ENCODE measurements around the gene ERVV-1.

DNA sequence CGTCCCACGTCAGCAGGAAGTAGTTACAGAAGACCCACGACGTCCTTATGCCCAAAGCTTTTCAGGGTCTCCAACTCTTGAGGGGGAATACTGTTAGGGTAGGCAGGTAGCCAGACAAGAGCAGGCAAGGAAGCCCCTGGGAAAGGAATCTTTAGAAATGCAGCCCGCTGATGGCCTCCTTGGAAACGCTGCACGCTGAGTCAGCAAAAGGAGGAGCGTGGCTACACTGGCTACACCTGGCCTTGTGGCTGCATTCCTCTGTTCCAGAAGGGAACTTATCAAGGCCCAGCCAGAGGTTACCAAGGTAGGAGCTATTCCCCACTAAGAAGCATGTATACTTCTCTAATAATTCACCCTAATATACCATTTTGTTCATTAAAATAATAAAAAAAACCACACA, 2.0 kb downstream of the ERVV-1 start:
- TF ChIP-seq EZH2 (IDR thresholded peaks at IDR 0.05; ENCODE audit: borderline replicate concordance, low read depth, low read length, severe bottlenecking), result no peak
- TF ChIP-seq, protein P1, sequence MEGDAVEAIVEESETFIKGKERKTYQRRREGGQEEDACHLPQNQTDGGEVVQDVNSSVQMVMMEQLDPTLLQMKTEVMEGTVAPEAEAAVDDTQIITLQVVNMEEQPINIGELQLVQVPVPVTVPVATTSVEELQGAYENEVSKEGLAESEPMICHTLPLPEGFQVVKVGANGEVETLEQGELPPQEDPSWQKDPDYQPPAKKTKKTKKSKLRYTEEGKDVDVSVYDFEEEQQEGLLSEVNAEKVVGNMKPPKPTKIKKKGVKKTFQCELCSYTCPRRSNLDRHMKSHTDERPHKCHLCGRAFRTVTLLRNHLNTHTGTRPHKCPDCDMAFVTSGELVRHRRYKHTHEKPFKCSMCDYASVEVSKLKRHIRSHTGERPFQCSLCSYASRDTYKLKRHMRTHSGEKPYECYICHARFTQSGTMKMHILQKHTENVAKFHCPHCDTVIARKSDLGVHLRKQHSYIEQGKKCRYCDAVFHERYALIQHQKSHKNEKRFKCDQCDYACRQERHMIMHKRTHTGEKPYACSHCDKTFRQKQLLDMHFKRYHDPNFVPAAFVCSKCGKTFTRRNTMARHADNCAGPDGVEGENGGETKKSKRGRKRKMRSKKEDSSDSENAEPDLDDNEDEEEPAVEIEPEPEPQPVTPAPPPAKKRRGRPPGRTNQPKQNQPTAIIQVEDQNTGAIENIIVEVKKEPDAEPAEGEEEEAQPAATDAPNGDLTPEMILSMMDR (IDR thresholded peaks at IDR 0.05; ENCODE audit: borderline replicate concordance, extremely low read depth, low read length, poor library complexity, severe bottlenecking), result no peak

Data from DND-41 (cell line).